Stimulated activated CD8-positive, alpha-beta memory T cell treated with anti-CD3 and anti-CD28 coated beads, Interleukin-12 subunit alpha, Interleukin-12 subunit beta, amount 100 ng/mL, for 4 hours (primary cell): Measurements from ENCODE around the gene FAM53A.

Experiments
- DNase-seq: peaks from one replicate; pipeline ENCODE4 v3.0.0-alpha.2; 2020; ENCODE audit warnings: low read depth

The FAM53A gene

GRCh38 chr4:1683736-1684505 lies at the start of gene FAM53A:
Gene FAM53A (minus strand): TSS chr4:1684313. CDS start chr4:1668741, 15,572 bp downstream.
- DNase-seq, result peak; percentile 90

- no peak for DNase-seq
These were observed 48.8 kb upstream of the FAM53A start for GRCh38 chr4:1732911-1733310.

DNA sequence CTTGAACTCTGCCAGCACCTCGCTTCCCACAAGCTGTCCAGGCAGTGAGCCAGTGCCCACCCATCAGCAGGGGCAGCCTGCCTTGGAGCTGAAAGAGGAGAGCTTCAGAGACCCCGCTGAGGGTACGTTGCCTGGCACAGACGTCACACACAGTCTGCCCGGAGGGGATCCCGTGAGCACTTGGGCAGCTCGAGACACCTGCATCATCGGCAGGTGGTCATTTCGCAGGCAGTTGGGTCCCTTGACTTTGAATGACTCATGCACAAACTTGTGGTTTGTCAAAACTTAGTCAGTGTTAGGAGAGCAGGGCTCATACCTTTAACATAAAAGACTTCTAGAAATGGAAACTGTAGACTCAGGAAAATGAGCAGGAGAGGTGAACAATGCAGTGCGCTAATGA lies 47.1 kb upstream of the FAM53A start:
- no peak for DNase-seq

GRCh38 chr4:1730532-1731135 lies 46.5 kb upstream of the FAM53A start:
- DNase-seq, result no peak

DNA sequence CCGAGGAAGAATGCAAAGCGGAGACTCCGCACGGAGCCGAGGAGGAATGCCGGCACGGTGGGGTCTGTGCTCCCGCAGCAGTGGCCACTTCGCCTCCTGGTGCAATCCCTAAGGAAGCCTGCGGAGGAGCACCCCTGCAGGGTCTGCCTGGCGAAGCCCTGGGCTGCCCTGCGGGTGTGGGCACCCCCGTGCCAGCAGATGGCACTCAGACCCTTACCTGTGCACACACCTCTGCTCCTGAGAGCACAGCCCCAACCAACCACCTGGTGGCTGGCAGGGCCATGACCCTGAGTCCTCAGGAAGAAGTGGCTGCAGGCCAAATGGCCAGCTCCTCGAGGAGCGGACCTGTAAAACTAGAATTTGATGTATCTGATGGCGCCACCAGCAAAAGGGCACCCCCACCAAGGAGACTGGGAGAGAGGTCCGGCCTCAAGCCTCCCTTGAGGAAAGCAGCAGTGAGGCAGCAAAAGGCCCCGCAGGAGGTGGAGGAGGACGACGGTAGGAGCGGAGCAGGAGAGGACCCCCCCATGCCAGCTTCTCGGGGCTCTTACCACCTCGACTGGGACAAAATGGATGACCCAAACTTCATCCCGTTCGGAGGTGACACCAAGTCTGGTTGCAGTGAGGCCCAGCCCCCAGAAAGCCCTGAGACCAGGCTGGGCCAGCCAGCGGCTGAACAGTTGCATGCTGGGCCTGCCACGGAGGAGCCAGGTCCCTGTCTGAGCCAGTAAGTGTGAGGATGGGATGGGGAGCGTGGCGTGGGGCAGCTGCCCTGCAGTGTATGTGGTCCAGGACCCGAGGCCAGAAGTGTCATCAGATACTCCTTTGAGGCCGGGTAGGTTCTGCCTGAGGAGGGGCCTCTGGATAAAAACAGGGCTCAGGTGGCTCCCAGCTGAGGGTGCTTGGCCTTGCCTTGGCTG lies 44.2 kb upstream of the FAM53A start:
- DNase-seq, result no peak

GRCh38 chr4:1727117-1728031 lies 43.3 kb upstream of the FAM53A start:
- no peak for DNase-seq

DNA sequence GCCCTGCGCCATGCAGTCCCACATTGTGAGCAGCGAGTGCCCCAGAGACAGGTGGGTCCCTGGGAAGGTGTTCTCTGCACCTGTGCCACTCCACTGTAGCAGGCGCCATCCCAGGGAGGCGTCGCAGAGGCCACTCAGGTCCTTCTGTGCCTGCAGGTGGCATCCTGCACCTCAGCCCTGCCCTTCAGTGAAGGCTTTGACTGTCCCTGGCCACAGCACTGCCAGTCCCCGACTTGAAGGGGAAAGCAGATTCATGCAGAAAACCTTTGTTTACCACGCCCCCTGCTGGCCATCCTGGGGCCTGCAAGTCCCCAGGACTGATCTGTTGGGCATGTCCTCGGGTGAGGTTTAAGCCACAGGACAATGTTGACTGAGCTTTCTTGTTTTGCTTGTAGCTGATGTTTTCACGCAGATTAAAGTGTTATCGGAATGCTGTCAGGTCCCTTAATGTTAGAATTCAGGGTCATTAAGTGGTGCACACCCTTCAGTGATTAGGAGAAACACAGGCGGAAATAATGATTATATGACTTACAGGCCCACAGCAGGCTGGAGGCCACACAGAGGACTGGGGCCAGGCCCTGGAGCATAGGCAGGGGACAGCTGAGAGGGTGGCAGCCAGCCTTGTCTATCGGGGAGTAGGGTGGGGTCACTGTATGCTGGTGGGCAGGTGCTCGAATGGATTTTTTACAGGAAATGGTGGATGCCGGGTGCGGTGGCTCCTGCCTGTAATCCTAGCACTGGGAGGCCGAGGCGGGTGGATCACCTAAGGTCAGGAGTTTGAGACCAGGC lies 42.2 kb upstream of the FAM53A start:
- DNase-seq, result peak; percentile 71

GRCh38 chr4:1725521-1725920 lies 41.4 kb upstream of the FAM53A start:
- no peak for DNase-seq

- DNase-seq, result no peak
These were observed 39.2 kb upstream of the FAM53A start for GRCh38 chr4:1723131-1723801.

DNA sequence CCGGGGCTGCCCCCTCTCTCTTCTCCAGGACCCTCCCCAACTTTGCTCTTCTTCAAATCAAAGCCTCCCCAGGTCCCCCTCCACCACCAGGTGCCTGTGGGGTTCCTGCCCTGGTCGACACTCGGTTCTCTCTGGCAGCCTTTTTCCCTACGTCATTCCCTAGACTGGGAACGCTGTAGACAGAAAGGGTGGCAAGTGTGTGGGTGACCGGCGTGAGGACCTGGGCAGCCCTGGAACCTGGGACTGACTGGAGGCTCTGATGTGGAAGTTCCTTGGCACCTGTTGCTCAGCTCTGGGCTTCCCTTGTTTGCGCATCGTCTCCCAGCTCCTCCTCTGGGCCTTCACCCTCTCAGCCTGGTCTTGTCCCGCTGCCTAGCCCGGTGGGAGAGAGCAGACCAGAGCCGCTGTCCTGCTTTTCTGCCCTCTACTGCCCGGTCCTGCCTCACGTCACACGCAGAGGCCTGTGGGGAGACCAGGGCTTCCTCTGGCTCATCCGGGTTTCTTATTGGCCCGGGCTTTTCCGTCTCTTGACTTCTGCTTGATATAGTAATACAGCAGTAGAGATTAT lies 38.5 kb upstream of the FAM53A start:
- DNase-seq, result no peak

- no peak for DNase-seq
These were observed 37.8 kb upstream of the FAM53A start for GRCh38 chr4:1721666-1722550.

- DNase-seq, result peak; percentile 86
These were observed 37.0 kb upstream of the FAM53A start, which contains the start of the genes TACC3 and TMEM129 for GRCh38 chr4:1721003-1721665. Gene TACC3 (plus strand): TSS chr4:1721521. CDS start chr4:1723422, 1,901 bp downstream. Gene TMEM129 (minus strand): TSS chr4:1721323. CDS start chr4:1720837, 486 bp downstream.

DNA sequence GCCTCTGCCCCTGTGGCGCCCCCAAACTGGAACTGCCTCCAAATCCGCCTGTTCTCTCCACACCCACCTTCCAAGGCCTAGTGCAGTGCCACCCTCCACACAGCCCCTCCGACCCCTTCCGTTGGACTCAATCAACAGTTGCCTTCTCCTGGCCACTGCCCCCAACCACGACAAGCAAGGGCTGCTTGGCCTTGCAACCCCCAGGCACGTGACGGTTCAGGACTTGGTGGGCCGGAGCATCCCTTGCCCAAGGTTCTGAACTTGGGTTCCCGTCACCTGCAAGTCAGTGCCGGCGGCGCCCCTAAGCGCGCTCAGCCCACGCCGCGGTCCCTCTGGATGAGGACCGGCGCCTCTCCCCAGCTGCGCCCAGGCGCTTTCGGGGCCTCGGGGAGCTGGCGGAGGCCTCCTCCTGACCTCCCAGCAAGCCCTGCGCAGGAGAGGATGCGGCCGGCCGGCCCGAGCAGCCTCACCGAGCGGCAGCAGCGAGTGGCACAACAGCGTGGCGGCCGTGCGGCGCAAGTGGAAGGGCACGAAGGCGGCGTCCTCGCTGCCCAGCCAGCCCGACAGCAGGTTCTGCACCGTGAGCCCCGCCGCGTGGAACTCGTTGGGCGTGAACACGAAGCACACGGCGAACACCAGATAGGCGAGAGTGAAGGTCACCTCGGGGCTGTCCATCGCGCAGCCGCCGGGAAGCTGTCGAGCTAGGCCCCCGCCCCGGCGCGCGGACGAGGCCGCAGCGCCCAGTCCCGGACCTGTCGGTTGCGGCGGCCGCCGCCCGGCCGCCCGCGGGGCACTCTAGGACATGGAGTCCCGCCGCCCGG lies 36.3 kb upstream of the FAM53A start:
- no peak for DNase-seq

GRCh38 chr4:1718095-1718850 lies 34.2 kb upstream of the FAM53A start:
- no peak for DNase-seq

GRCh38 chr4:1717129-1718094 lies 33.3 kb upstream of the FAM53A start:
- no peak for DNase-seq
